Neural crest cell (in vitro differentiated cells): ENCODE results near the gene SUGCT. TPM values are rescaled to one million over a fixed set of nuclear protein-coding genes. Genes with fewer than 3 reads are reported as not detected.
"Not testable (repeated sequence)": the region's sequence is repeated elsewhere in the genome, so short reads cannot be mapped to it uniquely, and the experiment has no call there.

ENCODE experiments used
- DNase-seq: peaks from one replicate; pipeline ENCODE4 v3.0.0; 2021; ENCODE audit warnings: low read depth, mixed read lengths, low spot score
- H3K27ac Mint-ChIP-seq: one replicate; pipeline ENCODE4 v1.8.0; 2021; ENCODE audit warnings: mild to moderate bottlenecking, mixed read lengths; ENCODE audit not compliant: unreplicated experiment
- H3K27me3 Mint-ChIP-seq: 2 replicates; pipeline ENCODE4 v1.8.0; 2021; ENCODE audit warnings: low read depth, mild to moderate bottlenecking, mixed read lengths
- H3K36me3 Mint-ChIP-seq: 2 replicates; pipeline ENCODE4 v1.8.0; 2021; ENCODE audit warnings: low read depth, mild to moderate bottlenecking, mixed read lengths
- H3K4me1 Mint-ChIP-seq: 2 replicates; pipeline ENCODE4 v1.8.0; 2021; ENCODE audit warnings: mixed read lengths
- H3K4me3 Mint-ChIP-seq: one replicate; pipeline ENCODE4 v1.8.0; 2021; ENCODE audit warnings: mild to moderate bottlenecking, mixed read lengths
- H3K9me3 Mint-ChIP-seq: 2 replicates; pipeline ENCODE4 v1.8.0; 2021; ENCODE audit warnings: mixed read lengths
- total RNA-seq: library from RNA; stranded (reverse); gene quantifications from 2 replicates; pipeline ENCODE4 v1.2.1, GENCODE V29; 2021
- TF ChIP-seq, protein P1 (sequence below): fragments of 200-600 bp; sonication (generic); conservative IDR thresholded peaks from 2 replicates; pipeline ENCODE4 v1.5.0; 2021; ENCODE audit warnings: antibody characterized with exemption, mild to moderate bottlenecking

The SUGCT gene
- total RNA-seq, 1 donor from 2014 or later, result 5.9 TPM

DNA sequence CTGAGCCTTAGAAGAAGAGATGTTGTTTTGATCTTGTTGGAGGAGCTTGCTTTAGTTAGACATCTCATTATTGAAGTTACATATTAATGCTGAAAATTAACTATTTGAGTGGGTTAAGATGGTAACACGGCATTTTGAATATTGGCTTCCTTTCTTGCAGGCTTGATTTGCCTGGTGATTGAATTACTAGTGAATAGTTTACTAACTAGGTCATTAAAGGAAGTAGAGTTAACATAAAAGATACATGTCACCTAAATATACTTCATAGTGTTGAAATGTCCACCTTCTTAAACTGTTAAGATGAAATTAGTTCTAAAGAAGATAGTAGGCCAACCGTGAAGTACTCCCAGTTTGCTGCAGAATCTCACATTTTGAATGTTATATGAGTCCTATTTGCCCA lies 18.9 kb upstream of the SUGCT start:
- TF ChIP-seq, protein P1, sequence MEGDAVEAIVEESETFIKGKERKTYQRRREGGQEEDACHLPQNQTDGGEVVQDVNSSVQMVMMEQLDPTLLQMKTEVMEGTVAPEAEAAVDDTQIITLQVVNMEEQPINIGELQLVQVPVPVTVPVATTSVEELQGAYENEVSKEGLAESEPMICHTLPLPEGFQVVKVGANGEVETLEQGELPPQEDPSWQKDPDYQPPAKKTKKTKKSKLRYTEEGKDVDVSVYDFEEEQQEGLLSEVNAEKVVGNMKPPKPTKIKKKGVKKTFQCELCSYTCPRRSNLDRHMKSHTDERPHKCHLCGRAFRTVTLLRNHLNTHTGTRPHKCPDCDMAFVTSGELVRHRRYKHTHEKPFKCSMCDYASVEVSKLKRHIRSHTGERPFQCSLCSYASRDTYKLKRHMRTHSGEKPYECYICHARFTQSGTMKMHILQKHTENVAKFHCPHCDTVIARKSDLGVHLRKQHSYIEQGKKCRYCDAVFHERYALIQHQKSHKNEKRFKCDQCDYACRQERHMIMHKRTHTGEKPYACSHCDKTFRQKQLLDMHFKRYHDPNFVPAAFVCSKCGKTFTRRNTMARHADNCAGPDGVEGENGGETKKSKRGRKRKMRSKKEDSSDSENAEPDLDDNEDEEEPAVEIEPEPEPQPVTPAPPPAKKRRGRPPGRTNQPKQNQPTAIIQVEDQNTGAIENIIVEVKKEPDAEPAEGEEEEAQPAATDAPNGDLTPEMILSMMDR, result no peak
- H3K27ac Mint-ChIP-seq, result no peak overlapping the region

DNA sequence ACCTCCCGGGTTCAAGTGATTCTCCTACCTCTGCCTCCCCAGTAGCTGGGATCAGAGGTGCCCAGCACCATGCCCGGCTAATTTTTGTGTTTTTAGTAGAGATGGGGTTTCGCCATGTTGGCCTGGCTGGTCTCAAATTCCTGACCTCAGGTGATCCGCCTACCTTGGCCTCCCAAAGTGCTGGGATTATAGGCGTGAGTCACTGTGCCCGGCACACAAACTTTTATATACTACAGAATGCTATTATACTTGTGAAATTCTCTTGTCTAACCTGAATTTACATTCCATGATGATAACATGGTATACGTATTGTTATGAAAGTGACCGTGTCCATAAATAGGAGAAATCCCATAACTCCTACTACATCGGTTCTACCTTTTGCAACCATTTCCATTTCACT lies 17.6 kb upstream of the SUGCT start:
- not testable (repeated sequence) for H3K36me3 Mint-ChIP-seq, H3K9me3 Mint-ChIP-seq, H3K27ac Mint-ChIP-seq, DNase-seq, H3K4me3 Mint-ChIP-seq, H3K27me3 Mint-ChIP-seq, H3K4me1 Mint-ChIP-seq

More for the DNA sequence above, 18.9 kb upstream of the SUGCT start:
- Mint-ChIP-seq H3K27me3 (no peaks in the 10 kb centered on the region), H3K4me3 (no peak overlapping the region), H3K9me3 (no peaks in the 10 kb centered on the region), H3K36me3 (peaks cover 9% of the 10 kb centered on the region), H3K4me1 (no peaks in the 10 kb centered on the region)
- DNase-seq, result no peak

DNA sequence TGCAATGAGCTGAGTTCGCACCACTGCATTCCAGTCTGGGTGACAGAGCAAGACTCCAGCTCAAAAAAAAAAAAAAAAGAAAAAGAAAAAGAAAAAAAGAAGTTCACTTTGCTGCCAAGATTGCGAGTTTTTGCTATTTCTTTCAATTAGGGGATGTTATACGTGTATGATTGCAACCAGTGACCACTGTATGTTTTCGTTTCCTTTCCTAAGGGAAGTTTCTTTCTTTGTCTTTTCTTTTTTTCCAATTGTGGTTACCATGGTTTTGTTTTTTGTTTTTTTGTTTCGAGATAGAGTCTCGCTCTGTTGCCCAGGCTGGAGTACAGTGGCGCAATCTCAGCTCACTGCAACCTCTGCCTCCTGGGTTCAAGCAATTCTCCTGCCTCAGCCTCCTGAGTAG lies 16.6 kb upstream of the SUGCT start:
- not testable (repeated sequence) for H3K4me1 Mint-ChIP-seq, H3K9me3 Mint-ChIP-seq, DNase-seq, H3K27ac Mint-ChIP-seq, H3K4me3 Mint-ChIP-seq, H3K27me3 Mint-ChIP-seq, H3K36me3 Mint-ChIP-seq

DNA sequence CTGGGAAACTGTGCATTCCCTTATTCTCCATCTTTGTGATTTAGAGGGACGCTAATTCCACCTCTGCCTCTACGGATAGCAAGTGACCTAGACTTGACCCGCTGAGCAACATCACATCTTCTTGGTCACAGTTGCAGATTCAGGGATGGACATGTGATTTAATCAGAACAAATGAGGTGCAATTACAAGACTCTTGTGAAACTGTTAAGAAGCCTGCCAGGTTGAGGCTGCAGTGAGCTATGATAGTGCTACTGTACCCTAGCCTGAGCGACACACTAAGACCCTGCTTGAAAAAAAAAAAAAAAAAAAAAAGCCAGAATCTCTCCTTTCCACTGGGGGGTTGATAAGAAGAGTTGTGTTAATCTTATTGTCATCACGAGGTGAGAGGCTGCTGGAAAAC lies 14.8 kb upstream of the SUGCT start:
- Mint-ChIP-seq H3K9me3 (no peaks in the 10 kb centered on the region), H3K36me3 (peaks cover 7% of the 10 kb centered on the region), H3K27ac (no peak overlapping the region), H3K4me1 (no peaks in the 10 kb centered on the region), H3K4me3 (no peak overlapping the region), H3K27me3 (no peaks in the 10 kb centered on the region)
- TF ChIP-seq, protein P1, result no peak
- no peak for DNase-seq

DNA sequence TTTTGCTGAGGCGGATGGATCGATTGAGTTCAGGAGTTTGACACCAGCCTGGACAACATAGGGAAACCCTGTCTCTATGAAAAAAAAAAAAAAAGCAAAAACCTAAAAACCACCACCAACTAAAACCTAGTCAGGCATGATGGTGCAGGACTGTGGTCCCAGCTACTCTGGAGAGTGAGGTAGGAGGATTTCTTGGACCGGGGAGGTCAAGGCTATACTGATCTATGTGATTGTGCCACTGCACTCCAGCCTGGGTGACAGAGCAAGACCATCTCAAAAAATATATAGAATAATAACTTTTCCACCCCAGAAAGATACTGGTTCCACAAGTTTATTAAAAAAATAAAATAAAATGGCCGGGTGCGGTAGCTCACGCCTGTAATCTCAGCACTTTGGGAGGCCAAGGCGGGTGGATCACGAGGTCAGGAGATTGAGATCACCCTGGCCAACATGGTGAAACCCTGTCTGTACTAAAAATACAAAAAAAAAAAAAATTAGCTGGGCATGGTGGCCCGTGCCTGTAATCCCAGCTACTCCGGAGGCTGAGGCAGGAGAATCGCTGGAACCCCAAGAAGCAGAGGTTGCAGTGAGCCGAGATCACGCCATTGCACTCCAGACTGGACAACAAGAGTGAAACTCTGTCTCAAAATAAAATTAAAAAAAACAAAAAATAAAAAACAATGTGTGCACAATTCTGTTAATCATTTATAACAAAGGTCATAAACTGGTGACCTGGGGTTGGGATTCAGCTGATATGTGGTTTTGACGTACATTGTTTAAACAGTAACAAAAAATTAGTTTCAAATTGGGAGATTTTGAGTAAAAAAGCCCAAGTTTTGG lies 12.5 kb upstream of the SUGCT start:
- H3K9me3 Mint-ChIP-seq, H3K4me1 Mint-ChIP-seq, H3K36me3 Mint-ChIP-seq, H3K4me3 Mint-ChIP-seq, DNase-seq, H3K27me3 Mint-ChIP-seq, H3K27ac Mint-ChIP-seq: not testable (repeated sequence)

DNA sequence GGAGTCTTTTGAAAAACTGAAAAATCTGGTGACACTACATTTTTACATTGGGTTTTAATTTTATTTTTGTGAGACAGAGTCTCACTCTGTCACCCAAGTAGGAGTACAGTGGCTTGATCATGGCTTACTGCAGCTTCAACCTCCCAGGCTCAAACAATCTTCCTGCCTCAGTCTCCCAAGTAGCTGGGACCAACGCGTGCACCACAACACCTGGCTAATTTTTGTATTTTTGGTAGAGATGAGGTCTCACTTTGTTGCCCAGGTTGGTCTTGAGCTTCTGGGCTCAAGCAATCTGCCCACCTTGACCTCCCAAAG lies 11.9 kb upstream of the SUGCT start:
- no peak for DNase-seq
- H3K27ac Mint-ChIP-seq, result no peak overlapping the region
- TF ChIP-seq, protein P1, result no peak
- H3K9me3 Mint-ChIP-seq, result no peaks in the 10 kb centered on the region
- no peaks in the 10 kb centered on the region for H3K4me1 Mint-ChIP-seq
- no peak overlapping the region for H3K4me3 Mint-ChIP-seq
- peaks cover 7% of the 10 kb centered on the region for H3K36me3 Mint-ChIP-seq
- H3K27me3 Mint-ChIP-seq, result no peaks in the 10 kb centered on the region

DNA sequence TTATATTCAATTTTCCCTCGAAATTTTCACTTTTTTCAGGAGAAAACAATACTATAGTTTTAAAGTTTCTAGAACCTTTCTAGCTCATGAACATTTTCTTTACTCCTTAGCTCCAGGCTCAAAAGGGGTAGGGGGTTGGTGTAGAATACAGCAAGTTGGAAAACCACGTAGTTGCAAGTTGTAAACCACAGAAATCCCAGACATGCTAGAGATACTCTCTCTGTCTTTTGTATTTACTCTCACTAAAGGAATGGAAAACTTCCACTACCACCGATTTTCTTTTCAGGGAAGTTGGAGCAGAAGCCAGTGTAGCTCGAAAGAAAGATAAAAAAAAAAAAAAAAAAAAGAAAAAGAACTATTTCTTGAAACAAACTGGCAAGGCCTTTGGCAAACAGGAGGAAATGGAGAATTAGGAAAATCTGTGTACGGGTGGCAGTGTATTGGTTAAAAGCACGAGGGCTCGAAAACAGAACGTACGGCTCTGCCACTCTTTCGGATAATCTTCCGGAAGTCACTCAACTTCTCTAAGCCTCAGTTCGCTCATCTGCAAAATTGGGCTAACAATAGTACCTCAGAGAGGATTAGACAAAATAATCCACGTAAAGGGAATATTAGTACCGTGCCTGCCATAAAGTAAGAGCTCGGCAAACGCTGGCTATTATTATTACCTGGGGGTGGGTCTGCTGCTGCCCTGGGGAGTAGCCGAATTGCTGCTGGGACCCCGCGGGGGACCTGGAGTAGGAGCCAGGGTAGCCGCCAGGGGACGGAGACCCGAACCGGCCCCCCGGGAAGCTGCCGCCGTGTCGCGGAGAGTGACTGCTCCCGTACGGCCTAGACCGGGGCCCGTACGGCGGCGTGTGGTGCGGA lies 1.0 kb upstream of the SUGCT start:
- TF ChIP-seq, protein P1, result no peak
- Mint-ChIP-seq H3K9me3 (no peaks in the 10 kb centered on the region), H3K27ac (peak overlapping the region; percentile 71), H3K36me3 (no peaks in the 10 kb centered on the region), H3K27me3 (peaks cover 3% of the 10 kb centered on the region), H3K4me1 (peaks cover 16% of the 10 kb centered on the region), H3K4me3 (peak overlapping the region; percentile 100)
- DNase-seq, result peak; percentile 1
